WTC11 (cell line): ENCODE data around the gene FRMD4B.

Experiments
- ATF3 ChIP-seq: sonication (generic); formaldehyde crosslinking; conservative IDR thresholded peaks from 2 replicates; pipeline ENCODE4 v1.8.1; 2022; ENCODE audit warnings: mild to moderate bottlenecking, missing genetic modification reagents
- CTCF ChIP-seq: fragments of 200-600 bp; IDR thresholded peaks from 2 replicates; pipeline ENCODE4 v1.8.0; 2022; ENCODE audit warnings: antibody characterized with exemption
- FOXK1 ChIP-seq: sonication (generic); formaldehyde crosslinking; IDR thresholded peaks from 2 replicates; pipeline ENCODE4 v1.8.0; 2022; ENCODE audit warnings: mild to moderate bottlenecking, moderate library complexity, missing genetic modification reagents
- FOXP1 ChIP-seq: sonication (generic); formaldehyde crosslinking; IDR thresholded peaks from 2 replicates; pipeline ENCODE4 v1.8.0; 2022; ENCODE audit warnings: missing genetic modification reagents, mild to moderate bottlenecking, moderate library complexity, borderline replicate concordance
- JUN ChIP-seq: sonication (generic); formaldehyde crosslinking; IDR thresholded peaks from 2 replicates; pipeline ENCODE4 v1.8.0; 2023; ENCODE audit warnings: mild to moderate bottlenecking, missing genetic modification reagents
- NFYB ChIP-seq: sonication (generic); formaldehyde crosslinking; conservative IDR thresholded peaks from 2 replicates; pipeline ENCODE4 v1.8.0; 2022; ENCODE audit warnings: low read depth, missing genetic modification reagents
- NR3C1 ChIP-seq: sonication (generic); formaldehyde crosslinking; conservative IDR thresholded peaks from 2 replicates; pipeline ENCODE4 v1.8.1; 2023; ENCODE audit warnings: low read depth, mild to moderate bottlenecking, missing genetic modification reagents
- OVOL2 ChIP-seq: fragments of 250-450 bp; sonication (Bioruptor Pico); IDR thresholded peaks from 2 replicates; pipeline ENCODE4 v1.9.0; 2021; ENCODE audit warnings: mild to moderate bottlenecking, borderline replicate concordance
- SMAD3 ChIP-seq: sonication (generic); formaldehyde crosslinking; IDR thresholded peaks from 2 replicates; pipeline ENCODE4 v1.8.0; 2022; ENCODE audit warnings: missing genetic modification reagents, mild to moderate bottlenecking, borderline replicate concordance
- STAT6 ChIP-seq: sonication (generic); formaldehyde crosslinking; conservative IDR thresholded peaks from 2 replicates; pipeline ENCODE4 v1.8.1; 2023; ENCODE audit warnings: mild to moderate bottlenecking, low read depth, missing genetic modification reagents, moderate library complexity
- USF1 ChIP-seq: sonication (generic); formaldehyde crosslinking; IDR thresholded peaks from 2 replicates; pipeline ENCODE4 v1.8.0; 2022; ENCODE audit warnings: mild to moderate bottlenecking, missing genetic modification reagents
- USF2 ChIP-seq: sonication (generic); formaldehyde crosslinking; IDR thresholded peaks from 2 replicates; pipeline ENCODE4 v1.8.1; 2023; ENCODE audit warnings: mild to moderate bottlenecking, missing genetic modification reagents, moderate library complexity
- ZNF396 ChIP-seq: fragments of 250-450 bp; sonication (Bioruptor Pico); IDR thresholded peaks from 2 replicates; pipeline ENCODE4 v1.8.0; 2021; ENCODE audit warnings: mild to moderate bottlenecking, moderate library complexity, borderline replicate concordance

- TF ChIP-seq CTCF (no peak), STAT6 (CRISPR knock-in tag) (no peak), USF2 (CRISPR knock-in tag) (no peak), OVOL2 (CRISPR knock-in tag) (no peak), SMAD3 (CRISPR knock-in tag) (no peak), JUN (CRISPR knock-in tag) (no peak), FOXK1 (CRISPR knock-in tag) (no peak), FOXP1 (no peak), NR3C1 (CRISPR knock-in tag) (no peak), ATF3 (no peak), USF1 (CRISPR knock-in tag) (no peak), NFYB (CRISPR knock-in tag) (no peak), ZNF396 (no peak)
Observed at GRCh38 chr3:69420781-69421520, 35.1 kb upstream of the FRMD4B start.
